ENCODE data around the gene LDHD.
A peak's percentile ranks its signal among the peaks of the same experiment; 100 is the strongest.

Gene LDHD

GRCh38 chr16:75079346-75079926 is 37.1 kb downstream of the LDHD start:
- no peak for DNase-seq

- no peak for DNase-seq
These were observed 37.7 kb downstream of the LDHD start for GRCh38 chr16:75078886-75079285.

- peak in 1 of 14 donors; percentile 31 for DNase-seq
These were observed 40.8 kb downstream of the LDHD start for GRCh38 chr16:75075688-75076268.

- peak in 1 of 14 donors; percentile 54 for DNase-seq
These were observed 41.5 kb downstream of the LDHD start for GRCh38 chr16:75074920-75075687.

GRCh38 chr16:75074304-75074793 is 42.2 kb downstream of the LDHD start:
- no peak for DNase-seq

- no peak for DNase-seq
These were observed 42.9 kb downstream of the LDHD start for GRCh38 chr16:75073545-75074303.

GRCh38 chr16:75072239-75072947 is 44.2 kb downstream of the LDHD start:
- no peak for DNase-seq

GRCh38 chr16:75071621-75072020 is 45.0 kb downstream of the LDHD start:
- no peak for DNase-seq

- peak in 7 of 14 donors; percentile 4 to 91 (median 17) for DNase-seq
These were observed 46.4 kb downstream of the LDHD start for GRCh38 chr16:75070012-75070841.

- DNase-seq: no peak
These were observed 48.2 kb downstream of the LDHD start for GRCh38 chr16:75068085-75069031.

GRCh38 chr16:75066861-75067447 is 49.6 kb downstream of the LDHD start:
- DNase-seq: no peak

GRCh38 chr16:75065521-75066149 is 50.9 kb downstream of the LDHD start:
- no peak for DNase-seq

- DNase-seq: no peak
These were observed 51.5 kb downstream of the LDHD start for GRCh38 chr16:75065149-75065505.

- DNase-seq: no peak
These were observed 52.0 kb downstream of the LDHD start for GRCh38 chr16:75064403-75065148.

- DNase-seq: no peak
These were observed 53.0 kb downstream of the LDHD start for GRCh38 chr16:75063549-75064088.

GRCh38 chr16:75062976-75063346 is 53.6 kb downstream of the LDHD start:
- no peak for DNase-seq

GRCh38 chr16:75062135-75062975 is 54.2 kb downstream of the LDHD start:
- DNase-seq: peak in 1 of 14 donors; percentile 2

All from C1 segment of cervical spinal cord (tissue), 14 donors.